Astrocyte (in vitro differentiated cells and primary cell): ENCODE measurements around the gene TLE5. TPM values are rescaled to one million over a fixed set of nuclear protein-coding genes. Genes with fewer than 3 reads are reported as not detected.
A peak's percentile ranks its signal among the peaks of the same experiment; 100 is the strongest.

Experiments
- DNase-seq: peaks from one replicate; pipeline ENCODE4 v3.0.0-alpha.2; 2010; ENCODE audit warnings: low read depth
- FAIRE-seq: peaks from 2 replicates; lab custom pipeline; 2011; peaks lifted over from hg19 to GRCh38; lab: Jason Lieb, UNC
- H2AFZ ChIP-seq: 2 replicates; pipeline ENCODE4 v1.6.0; 2012; ENCODE audit warnings: low read depth, low read length, inconsistent platforms
- H3K27ac ChIP-seq: 2 replicates; pipeline ENCODE4 v1.5.1; 2011; ENCODE audit warnings: low read depth, low read length, inconsistent platforms
- H3K27me3 ChIP-seq: 2 replicates; pipeline ENCODE4 v1.6.0; 2011; ENCODE audit warnings: low read length, inconsistent platforms; ENCODE audit not compliant: insufficient read depth
- H3K36me3 ChIP-seq: 2 replicates; pipeline ENCODE4 v1.5.1; 2011; ENCODE audit warnings: low read length, inconsistent platforms; ENCODE audit not compliant: insufficient read depth
- H3K4me1 ChIP-seq: 2 replicates; pipeline ENCODE4 v1.5.1; 2011; ENCODE audit warnings: low read length, inconsistent platforms; ENCODE audit not compliant: insufficient read depth
- H3K4me2 ChIP-seq: 2 replicates; pipeline ENCODE4 v1.6.0; 2012; ENCODE audit warnings: low read length, inconsistent platforms
- H3K4me3 ChIP-seq: 2 replicates; pipeline ENCODE4 v1.5.1; 2011; ENCODE audit warnings: low read depth, mild to moderate bottlenecking, low read length, inconsistent platforms; ENCODE audit not compliant: insufficient read depth
- H3K79me2 ChIP-seq: 2 replicates; pipeline ENCODE4 v1.6.0; 2012; ENCODE audit warnings: mild to moderate bottlenecking, low read length, inconsistent platforms; ENCODE audit not compliant: insufficient read depth
- H3K9ac ChIP-seq: 2 replicates; pipeline ENCODE4 v1.6.0; 2012; ENCODE audit warnings: mild to moderate bottlenecking, low read length, inconsistent platforms
- H3K9me3 ChIP-seq: 2 replicates; pipeline ENCODE4 v1.5.1; 2012; ENCODE audit warnings: low read depth, mild to moderate bottlenecking, low read length, inconsistent platforms; ENCODE audit not compliant: insufficient read depth
- H4K20me1 ChIP-seq: 2 replicates; pipeline ENCODE4 v1.6.0; 2012; ENCODE audit warnings: low read length, inconsistent platforms; ENCODE audit not compliant: insufficient read depth
- H3K27ac Mint-ChIP-seq: one replicate; pipeline ENCODE4 v1.8.0; 2021; ENCODE audit warnings: mild to moderate bottlenecking, mixed read lengths; ENCODE audit not compliant: unreplicated experiment
- H3K27me3 Mint-ChIP-seq: one replicate; pipeline ENCODE4 v1.8.0; 2021; ENCODE audit warnings: low read depth, mixed read lengths; ENCODE audit not compliant: unreplicated experiment
- H3K36me3 Mint-ChIP-seq: one replicate; pipeline ENCODE4 v1.8.0; 2021; ENCODE audit warnings: low read depth, mixed read lengths; ENCODE audit not compliant: unreplicated experiment
- H3K4me1 Mint-ChIP-seq: one replicate; pipeline ENCODE4 v1.8.0; 2021; ENCODE audit warnings: low read depth, mixed read lengths; ENCODE audit not compliant: unreplicated experiment
- H3K4me3 Mint-ChIP-seq: one replicate; pipeline ENCODE4 v1.8.0; 2021; ENCODE audit warnings: mild to moderate bottlenecking, moderate library complexity, mixed read lengths; ENCODE audit not compliant: unreplicated experiment
- H3K9me3 Mint-ChIP-seq: one replicate; pipeline ENCODE4 v1.8.0; 2021; ENCODE audit warnings: mild to moderate bottlenecking, mixed read lengths; ENCODE audit not compliant: unreplicated experiment
- CTCF ChIP-seq: IDR thresholded peaks from 2 replicates; pipeline ENCODE4 v1.5.1; 2011; ENCODE audit warnings: low read depth, mild to moderate bottlenecking, inconsistent platforms, low read length, moderate library complexity; ENCODE audit not compliant: insufficient read depth
- EZH2 ChIP-seq: IDR thresholded peaks from 2 replicates; pipeline ENCODE4 v1.6.1; 2012; ENCODE audit warnings: mild to moderate bottlenecking, low read length, inconsistent platforms; ENCODE audit not compliant: insufficient read depth
- total RNA-seq: library from RNA; stranded (reverse); gene quantifications from 2 replicates; pipeline ENCODE4 v1.2.1, GENCODE V29; 2021

The TLE5 gene
- total RNA-seq, 1 donor from 2014 or later: 210 TPM

- Histone ChIP-seq H3K4me1 (peaks cover 17% of the 10 kb centered on the region), H3K9me3 (no peaks in the 10 kb centered on the region), H3K9ac (peak overlapping the region; percentile 85), H3K4me3 (peak overlapping the region; percentile 81), H3K27ac (peak overlapping the region; percentile 53), H3K79me2 (peaks cover 35% of the 10 kb centered on the region), H3K27me3 (no peaks in the 10 kb centered on the region), H3K36me3 (peaks cover 9% of the 10 kb centered on the region), H3K4me2 (peak overlapping the region; percentile 87), H4K20me1 (peaks cover 41% of the 10 kb centered on the region), H2AFZ (peak overlapping the region; percentile 52)
- Mint-ChIP-seq H3K4me1 (peaks cover 5% of the 10 kb centered on the region), H3K27ac (no peak overlapping the region), H3K4me3 (peak overlapping the region; percentile 83), H3K9me3 (no peaks in the 10 kb centered on the region), H3K36me3 (peaks cover 5% of the 10 kb centered on the region), H3K27me3 (peaks cover 11% of the 10 kb centered on the region)
- no peak for DNase-seq
- no peak for FAIRE-seq
- TF ChIP-seq EZH2: no peak
- TF ChIP-seq CTCF: no peak
Measured at GRCh38 chr19:3061182-3062161, 823 bp downstream of the TLE5 start.

GRCh38 chr19:3060857-3061181 is 1.5 kb downstream of the TLE5 start:
- Histone ChIP-seq H3K36me3 (peaks cover 9% of the 10 kb centered on the region), H4K20me1 (peaks cover 43% of the 10 kb centered on the region), H3K79me2 (peaks cover 35% of the 10 kb centered on the region), H3K4me2 (peak overlapping the region; percentile 87), H3K9ac (peak overlapping the region; percentile 85), H3K9me3 (no peaks in the 10 kb centered on the region), H3K27me3 (no peaks in the 10 kb centered on the region), H3K4me1 (peaks cover 18% of the 10 kb centered on the region), H3K4me3 (peak overlapping the region; percentile 81), H3K27ac (no peak overlapping the region), H2AFZ (no peak overlapping the region)
- Mint-ChIP-seq H3K27ac (no peak overlapping the region), H3K4me3 (peak overlapping the region; percentile 83), H3K27me3 (peaks cover 7% of the 10 kb centered on the region), H3K9me3 (no peaks in the 10 kb centered on the region), H3K4me1 (peaks cover 5% of the 10 kb centered on the region), H3K36me3 (peaks cover 5% of the 10 kb centered on the region)
- no peak for FAIRE-seq
- TF ChIP-seq EZH2 (no peak), CTCF (no peak)
- no peak for DNase-seq

GRCh38 chr19:3059653-3060052 is 2.6 kb downstream of the TLE5 start:
- TF ChIP-seq EZH2 (no peak), CTCF (no peak)
- H3K27ac Mint-ChIP-seq: peak overlapping the region; percentile 53

More at GRCh38 chr19:3059653-3060052, 2.6 kb downstream of the TLE5 start:
- Histone ChIP-seq H3K9me3 (no peaks in the 10 kb centered on the region), H3K79me2 (peaks cover 35% of the 10 kb centered on the region), H3K27ac (no peak overlapping the region), H3K27me3 (no peaks in the 10 kb centered on the region), H3K36me3 (peaks cover 9% of the 10 kb centered on the region), H3K4me2 (no peak overlapping the region), H4K20me1 (peaks cover 54% of the 10 kb centered on the region), H3K4me3 (no peak overlapping the region), H3K9ac (no peak overlapping the region), H3K4me1 (peaks cover 26% of the 10 kb centered on the region), H2AFZ (no peak overlapping the region)
- H3K4me3 Mint-ChIP-seq: peak overlapping the region; percentile 83
- no peaks in the 10 kb centered on the region for H3K27me3 Mint-ChIP-seq
- H3K9me3 Mint-ChIP-seq: no peaks in the 10 kb centered on the region
- H3K36me3 Mint-ChIP-seq: peaks cover 11% of the 10 kb centered on the region
- H3K4me1 Mint-ChIP-seq: peaks cover 8% of the 10 kb centered on the region
- DNase-seq (no peak), FAIRE-seq (no peak)
